ENCODE measurements around the gene KDM4B.

DNA sequence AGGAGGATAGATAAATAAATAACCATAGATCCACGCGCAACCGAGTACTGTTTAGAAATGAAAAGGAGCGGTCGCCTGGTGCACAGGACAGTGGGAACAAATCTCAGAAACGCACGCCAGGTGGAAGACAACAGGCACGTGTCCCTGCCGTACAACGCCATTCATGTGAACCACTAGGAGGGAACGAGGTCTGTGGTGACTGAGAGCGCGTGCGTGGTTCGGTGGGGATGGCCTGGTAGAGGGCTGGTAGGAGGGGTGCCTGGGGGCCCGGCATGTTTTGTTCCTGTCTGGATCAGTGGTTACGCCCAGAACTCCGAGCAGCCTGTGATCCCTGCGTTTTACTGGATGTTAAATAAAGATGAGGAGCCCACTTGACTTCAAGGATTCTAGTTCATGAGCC is 111.9 kb downstream of the KDM4B start:
- TF ChIP-seq, protein P1, sequence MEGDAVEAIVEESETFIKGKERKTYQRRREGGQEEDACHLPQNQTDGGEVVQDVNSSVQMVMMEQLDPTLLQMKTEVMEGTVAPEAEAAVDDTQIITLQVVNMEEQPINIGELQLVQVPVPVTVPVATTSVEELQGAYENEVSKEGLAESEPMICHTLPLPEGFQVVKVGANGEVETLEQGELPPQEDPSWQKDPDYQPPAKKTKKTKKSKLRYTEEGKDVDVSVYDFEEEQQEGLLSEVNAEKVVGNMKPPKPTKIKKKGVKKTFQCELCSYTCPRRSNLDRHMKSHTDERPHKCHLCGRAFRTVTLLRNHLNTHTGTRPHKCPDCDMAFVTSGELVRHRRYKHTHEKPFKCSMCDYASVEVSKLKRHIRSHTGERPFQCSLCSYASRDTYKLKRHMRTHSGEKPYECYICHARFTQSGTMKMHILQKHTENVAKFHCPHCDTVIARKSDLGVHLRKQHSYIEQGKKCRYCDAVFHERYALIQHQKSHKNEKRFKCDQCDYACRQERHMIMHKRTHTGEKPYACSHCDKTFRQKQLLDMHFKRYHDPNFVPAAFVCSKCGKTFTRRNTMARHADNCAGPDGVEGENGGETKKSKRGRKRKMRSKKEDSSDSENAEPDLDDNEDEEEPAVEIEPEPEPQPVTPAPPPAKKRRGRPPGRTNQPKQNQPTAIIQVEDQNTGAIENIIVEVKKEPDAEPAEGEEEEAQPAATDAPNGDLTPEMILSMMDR (IDR thresholded peaks at IDR 0.05), result no peak
- TF ChIP-seq POLR2A (IDR thresholded peaks at IDR 0.05), result no peak

Data from Peyer's patch (tissue), 4 donors.